22Rv1 (cell line): Measurements from ENCODE around the gene OR2AP1.

Experiments
- ZFX ChIP-seq: fragments of 450-650 bp; IDR thresholded peaks from 2 replicates; pipeline ENCODE4 v1.6.1; 2017; ENCODE audit warnings: antibody characterized with exemption, borderline replicate concordance
- TF ChIP-seq, protein P1 (sequence below): fragments of 450-650 bp; IDR thresholded peaks from 2 replicates; pipeline ENCODE4 v1.5.1; 2017; ENCODE audit warnings: mild to moderate bottlenecking

DNA sequence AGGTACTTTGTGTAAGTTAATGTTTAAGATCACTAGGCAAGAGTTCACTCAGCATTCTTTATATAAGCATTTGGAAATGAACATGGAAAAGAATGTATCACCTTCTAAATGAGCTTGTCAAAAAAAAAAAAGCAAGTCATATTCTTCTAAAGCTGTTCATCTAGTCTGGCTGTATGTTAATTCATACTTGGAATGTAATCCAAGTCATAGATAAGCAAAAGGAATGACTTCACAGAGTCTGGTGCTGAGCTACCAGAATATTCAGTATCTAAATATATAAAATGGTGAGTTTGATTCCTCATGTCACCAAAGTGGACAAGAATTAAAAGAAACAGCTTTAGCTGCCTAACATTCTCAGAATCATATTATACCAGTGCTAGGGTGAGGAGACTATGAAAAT lies 18.0 kb upstream of the OR2AP1 start:
- TF ChIP-seq, protein P1, sequence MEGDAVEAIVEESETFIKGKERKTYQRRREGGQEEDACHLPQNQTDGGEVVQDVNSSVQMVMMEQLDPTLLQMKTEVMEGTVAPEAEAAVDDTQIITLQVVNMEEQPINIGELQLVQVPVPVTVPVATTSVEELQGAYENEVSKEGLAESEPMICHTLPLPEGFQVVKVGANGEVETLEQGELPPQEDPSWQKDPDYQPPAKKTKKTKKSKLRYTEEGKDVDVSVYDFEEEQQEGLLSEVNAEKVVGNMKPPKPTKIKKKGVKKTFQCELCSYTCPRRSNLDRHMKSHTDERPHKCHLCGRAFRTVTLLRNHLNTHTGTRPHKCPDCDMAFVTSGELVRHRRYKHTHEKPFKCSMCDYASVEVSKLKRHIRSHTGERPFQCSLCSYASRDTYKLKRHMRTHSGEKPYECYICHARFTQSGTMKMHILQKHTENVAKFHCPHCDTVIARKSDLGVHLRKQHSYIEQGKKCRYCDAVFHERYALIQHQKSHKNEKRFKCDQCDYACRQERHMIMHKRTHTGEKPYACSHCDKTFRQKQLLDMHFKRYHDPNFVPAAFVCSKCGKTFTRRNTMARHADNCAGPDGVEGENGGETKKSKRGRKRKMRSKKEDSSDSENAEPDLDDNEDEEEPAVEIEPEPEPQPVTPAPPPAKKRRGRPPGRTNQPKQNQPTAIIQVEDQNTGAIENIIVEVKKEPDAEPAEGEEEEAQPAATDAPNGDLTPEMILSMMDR, result no peak
- no peak for TF ChIP-seq ZFX
